ENCODE measurements around the gene UBE2H.
A peak's percentile ranks its signal among the peaks of the same experiment; 100 is the strongest.
"Not testable (repeated sequence)": the region's sequence is repeated elsewhere in the genome, so short reads cannot be mapped to it uniquely, and the experiment has no call there.

UBE2H gene

DNA sequence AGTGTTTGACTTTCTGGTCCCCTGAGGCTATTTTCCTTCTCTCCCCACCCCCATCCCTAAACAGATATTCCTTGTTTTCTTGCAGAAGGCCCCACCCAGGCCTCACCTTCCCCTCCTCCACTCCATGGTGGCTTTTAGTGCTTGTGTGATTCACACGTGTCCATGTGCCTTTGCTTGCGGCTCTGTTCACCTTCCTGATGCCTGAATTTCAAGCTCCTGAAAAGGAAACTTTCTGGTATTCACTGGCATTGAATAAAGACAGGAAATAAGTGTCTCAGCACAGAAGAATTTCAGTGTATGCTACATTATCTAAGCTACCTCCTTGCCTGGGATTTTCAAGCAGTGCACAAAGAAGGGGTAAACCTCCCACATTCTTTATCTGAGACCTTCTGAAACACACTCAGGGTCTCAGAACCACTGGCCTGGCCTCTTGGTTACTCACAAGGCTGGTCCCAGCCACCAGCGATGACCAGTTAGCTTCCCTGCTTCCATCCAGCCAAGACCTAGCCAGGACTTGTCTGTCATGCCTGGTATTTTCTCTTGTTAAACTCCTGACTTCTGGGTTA is 17.2 kb upstream of the UBE2H start:
- H3K4me3 ChIP-seq (ENCODE audit: insufficient read depth, low read depth, low read length), result no peak overlapping the region
- no peak overlapping the region for H3K27ac ChIP-seq (ENCODE audit: insufficient read depth, low read depth, low read length, poor library complexity, severe bottlenecking)
- no peaks in the 10 kb centered on the region for H3K27me3 ChIP-seq (ENCODE audit: control insufficient read depth, insufficient read depth, low read length, poor library complexity, severe bottlenecking)

GRCh38 chr7:129968592-129969383 is 16.0 kb upstream of the UBE2H start:
- Histone ChIP-seq H3K27ac (ENCODE audit: insufficient read depth, low read depth, low read length, poor library complexity, severe bottlenecking) (no peak overlapping the region), H3K4me1 (ENCODE audit: control insufficient read depth, insufficient read depth, low read length) (no peaks in the 10 kb centered on the region), H3K36me3 (ENCODE audit: control insufficient read depth, insufficient read depth, low read length) (no peaks in the 10 kb centered on the region), H3K4me3 (ENCODE audit: insufficient read depth, low read depth, low read length) (no peak overlapping the region), H3K9me3 (ENCODE audit: control insufficient read depth, low read length) (no peaks in the 10 kb centered on the region), H3K27me3 (ENCODE audit: control insufficient read depth, insufficient read depth, low read length, poor library complexity, severe bottlenecking) (no peaks in the 10 kb centered on the region)
- WGBS, 2 experiments, result 77 to 81% methylated on average over 11 of the region's 11 CpGs

More for the DNA sequence above, 17.2 kb upstream of the UBE2H start:
- Histone ChIP-seq H3K9me3 (ENCODE audit: control insufficient read depth, low read length) (no peaks in the 10 kb centered on the region), H3K36me3 (ENCODE audit: control insufficient read depth, insufficient read depth, low read length) (no peaks in the 10 kb centered on the region), H3K4me1 (ENCODE audit: control insufficient read depth, insufficient read depth, low read length) (no peaks in the 10 kb centered on the region)
- 71 to 78% methylated on average over 3 of the region's 3 CpGs for WGBS, 2 experiments

DNA sequence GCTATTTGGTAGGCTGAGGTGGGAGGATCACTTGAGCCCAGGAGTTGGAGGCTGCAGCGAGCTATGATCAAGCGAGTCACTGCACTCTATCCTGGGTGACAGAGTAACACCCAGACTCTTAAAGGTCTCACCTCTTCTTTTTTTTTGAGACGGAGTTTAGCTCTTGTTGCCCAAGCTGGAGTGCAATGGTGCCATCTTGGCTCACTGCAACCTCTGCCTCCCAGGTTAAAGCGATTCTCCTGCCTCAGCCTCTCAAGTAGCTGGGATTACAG is 7.4 kb upstream of the UBE2H start:
- not testable (repeated sequence) for H3K27me3 ChIP-seq (ENCODE audit: control insufficient read depth, insufficient read depth, low read length, poor library complexity, severe bottlenecking); H3K9me3 ChIP-seq (ENCODE audit: control insufficient read depth, low read length); H3K4me3 ChIP-seq (ENCODE audit: insufficient read depth, low read depth, low read length); H3K36me3 ChIP-seq (ENCODE audit: control insufficient read depth, insufficient read depth, low read length); H3K4me1 ChIP-seq (ENCODE audit: control insufficient read depth, insufficient read depth, low read length); H3K27ac ChIP-seq (ENCODE audit: insufficient read depth, low read depth, low read length, poor library complexity, severe bottlenecking)
- WGBS, 2 experiments, result 88 to 96% methylated on average over 4 of the region's 4 CpGs

DNA sequence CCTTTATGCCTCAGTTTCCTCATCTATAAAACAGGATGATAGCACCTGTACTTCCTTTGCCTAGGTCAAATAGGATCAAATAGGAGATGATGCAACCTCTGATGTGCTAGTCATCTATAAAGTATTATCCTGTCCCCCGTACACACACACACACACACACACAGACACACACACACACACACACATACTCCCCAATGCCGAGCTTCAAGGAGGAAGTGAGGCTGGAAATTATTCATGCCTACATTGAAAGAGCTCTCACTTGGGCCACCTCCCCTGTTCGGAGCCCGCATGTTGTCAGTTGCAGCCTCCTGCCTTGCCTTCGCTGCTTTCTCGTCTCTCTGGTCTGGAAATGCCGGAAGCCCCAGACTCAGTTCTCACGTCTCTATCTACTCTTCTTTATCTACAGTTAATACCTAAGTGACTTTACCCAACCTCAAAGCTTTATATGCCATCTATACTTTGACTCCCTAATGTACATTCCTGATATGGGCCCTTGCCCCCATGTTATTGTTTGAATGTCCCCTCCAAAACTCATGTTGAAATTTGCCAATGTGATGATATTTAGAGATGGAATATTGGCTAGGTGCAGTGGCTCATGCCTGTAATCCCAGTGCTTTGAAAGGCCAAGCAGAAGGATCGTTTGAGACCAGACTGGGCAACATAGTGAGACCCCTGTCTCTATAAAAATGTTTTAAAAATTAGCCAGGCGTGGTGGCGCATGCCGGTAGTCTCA is 6.9 kb upstream of the UBE2H start:
- no peak overlapping the region for H3K27ac ChIP-seq (ENCODE audit: insufficient read depth, low read depth, low read length, poor library complexity, severe bottlenecking)
- H3K27me3 ChIP-seq (ENCODE audit: control insufficient read depth, insufficient read depth, low read length, poor library complexity, severe bottlenecking), result no peaks in the 10 kb centered on the region
- 93% methylated on average over 12 of the region's 12 CpGs for WGBS, 2 experiments
- no peaks in the 10 kb centered on the region for H3K36me3 ChIP-seq (ENCODE audit: control insufficient read depth, insufficient read depth, low read length)
- H3K4me3 ChIP-seq (ENCODE audit: insufficient read depth, low read depth, low read length), result no peak overlapping the region
- H3K4me1 ChIP-seq (ENCODE audit: control insufficient read depth, insufficient read depth, low read length), result no peaks in the 10 kb centered on the region
- H3K9me3 ChIP-seq (ENCODE audit: control insufficient read depth, low read length), result no peaks in the 10 kb centered on the region

- H3K9me3 ChIP-seq (ENCODE audit: control insufficient read depth, low read length), result no peaks in the 10 kb centered on the region
- WGBS, 2 experiments, result 87 to 88% methylated on average over 9 of the region's 9 CpGs
- no peak overlapping the region for H3K27ac ChIP-seq (ENCODE audit: insufficient read depth, low read depth, low read length, poor library complexity, severe bottlenecking)
- H3K36me3 ChIP-seq (ENCODE audit: control insufficient read depth, insufficient read depth, low read length), result no peaks in the 10 kb centered on the region
- H3K4me3 ChIP-seq (ENCODE audit: insufficient read depth, low read depth, low read length), result no peak overlapping the region
- no peaks in the 10 kb centered on the region for H3K4me1 ChIP-seq (ENCODE audit: control insufficient read depth, insufficient read depth, low read length)
- H3K27me3 ChIP-seq (ENCODE audit: control insufficient read depth, insufficient read depth, low read length, poor library complexity, severe bottlenecking), result no peaks in the 10 kb centered on the region
Observed at GRCh38 chr7:129958643-129959470, 6.1 kb upstream of the UBE2H start.

- H3K36me3 ChIP-seq (ENCODE audit: control insufficient read depth, insufficient read depth, low read length), result no peaks in the 10 kb centered on the region
- 91 to 92% methylated on average over 7 to 8 of the region's 8 CpGs for WGBS, 2 experiments
- no peak overlapping the region for H3K4me3 ChIP-seq (ENCODE audit: insufficient read depth, low read depth, low read length)
- H3K4me1 ChIP-seq (ENCODE audit: control insufficient read depth, insufficient read depth, low read length), result peaks cover 3% of the 10 kb centered on the region
- H3K27ac ChIP-seq (ENCODE audit: insufficient read depth, low read depth, low read length, poor library complexity, severe bottlenecking), result no peak overlapping the region
- H3K9me3 ChIP-seq (ENCODE audit: control insufficient read depth, low read length), result no peaks in the 10 kb centered on the region
- no peaks in the 10 kb centered on the region for H3K27me3 ChIP-seq (ENCODE audit: control insufficient read depth, insufficient read depth, low read length, poor library complexity, severe bottlenecking)
Observed at GRCh38 chr7:129955993-129956543, 3.3 kb upstream of the UBE2H start.

- no peaks in the 10 kb centered on the region for H3K9me3 ChIP-seq (ENCODE audit: control insufficient read depth, low read length)
- H3K27ac ChIP-seq (ENCODE audit: insufficient read depth, low read depth, low read length, poor library complexity, severe bottlenecking), result peak overlapping the region; percentile 99
- 0% methylated on average over 43 of the region's 43 CpGs for WGBS, 2 experiments
- no peaks in the 10 kb centered on the region for H3K36me3 ChIP-seq (ENCODE audit: control insufficient read depth, insufficient read depth, low read length)
- H3K4me3 ChIP-seq (ENCODE audit: insufficient read depth, low read depth, low read length), result peak overlapping the region; percentile 55
- H3K27me3 ChIP-seq (ENCODE audit: control insufficient read depth, insufficient read depth, low read length, poor library complexity, severe bottlenecking), result no peaks in the 10 kb centered on the region
- peaks cover 16% of the 10 kb centered on the region for H3K4me1 ChIP-seq (ENCODE audit: control insufficient read depth, insufficient read depth, low read length)
Observed at GRCh38 chr7:129952086-129952652, 591 bp downstream of the UBE2H start.

DNA sequence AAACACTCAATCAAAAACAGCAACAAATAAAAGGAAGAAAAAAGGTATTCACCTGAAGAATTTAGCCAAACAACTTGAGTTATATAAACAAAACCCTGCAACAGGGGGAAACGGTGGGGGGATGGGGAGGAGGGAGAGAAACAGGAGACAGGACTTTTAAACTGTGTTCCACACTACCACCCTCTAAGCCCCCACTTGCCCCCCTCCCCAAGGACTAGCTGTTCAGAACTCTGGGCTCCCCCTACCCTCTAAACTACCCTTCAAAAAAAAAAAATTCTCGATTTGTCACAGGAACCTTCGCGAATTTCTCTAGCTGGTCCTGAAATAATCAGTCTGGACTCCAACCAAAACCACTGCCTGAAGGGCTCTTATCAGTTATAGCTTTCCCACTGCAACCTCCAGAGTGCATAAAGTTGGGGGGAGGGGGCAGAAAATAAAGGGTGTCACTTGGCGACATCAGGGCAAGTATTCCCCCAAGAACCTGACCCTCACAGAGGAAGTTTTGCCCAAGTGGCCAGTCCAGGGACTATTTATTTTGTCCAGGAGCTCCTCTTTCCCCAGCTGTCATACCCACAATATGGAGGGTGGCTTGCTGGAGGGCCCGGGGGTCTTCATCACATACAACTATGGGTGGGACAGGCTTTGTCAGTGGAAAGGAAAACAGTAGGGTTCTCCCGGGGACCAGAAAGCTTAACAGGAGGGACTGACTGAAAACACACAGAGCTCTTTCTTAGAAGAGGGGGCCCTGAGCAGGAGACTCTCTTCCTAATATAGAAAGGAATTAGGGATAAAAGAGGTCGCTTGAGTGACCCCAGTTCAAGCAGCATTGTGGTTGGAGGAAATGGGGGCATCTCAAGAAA is 1.3 kb downstream of the UBE2H start:
- H3K9me3 ChIP-seq (ENCODE audit: control insufficient read depth, low read length), result no peaks in the 10 kb centered on the region
- H3K4me3 ChIP-seq (ENCODE audit: insufficient read depth, low read depth, low read length), result peak overlapping the region; percentile 55
- H3K4me1 ChIP-seq (ENCODE audit: control insufficient read depth, insufficient read depth, low read length), result peaks cover 16% of the 10 kb centered on the region
- H3K27me3 ChIP-seq (ENCODE audit: control insufficient read depth, insufficient read depth, low read length, poor library complexity, severe bottlenecking), result no peaks in the 10 kb centered on the region
- peaks cover 1% of the 10 kb centered on the region for H3K36me3 ChIP-seq (ENCODE audit: control insufficient read depth, insufficient read depth, low read length)
- peak overlapping the region; percentile 99 for H3K27ac ChIP-seq (ENCODE audit: insufficient read depth, low read depth, low read length, poor library complexity, severe bottlenecking)
- 0% methylated on average over 7 of the region's 8 CpGs for WGBS, 2 experiments

GRCh38 chr7:129950933-129951225 is 1.9 kb downstream of the UBE2H start:
- H3K4me3 ChIP-seq (ENCODE audit: insufficient read depth, low read depth, low read length), result peak overlapping the region; percentile 55
- H3K27ac ChIP-seq (ENCODE audit: insufficient read depth, low read depth, low read length, poor library complexity, severe bottlenecking), result peak overlapping the region; percentile 99
- H3K9me3 ChIP-seq (ENCODE audit: control insufficient read depth, low read length), result no peaks in the 10 kb centered on the region
- no peaks in the 10 kb centered on the region for H3K27me3 ChIP-seq (ENCODE audit: control insufficient read depth, insufficient read depth, low read length, poor library complexity, severe bottlenecking)
- peaks cover 5% of the 10 kb centered on the region for H3K36me3 ChIP-seq (ENCODE audit: control insufficient read depth, insufficient read depth, low read length)
- peaks cover 16% of the 10 kb centered on the region for H3K4me1 ChIP-seq (ENCODE audit: control insufficient read depth, insufficient read depth, low read length)
- 4 to 7% methylated on average over 1 of the region's 1 CpG for WGBS, 2 experiments

Measured in ectodermal cell (in vitro differentiated cells).